DND-41 (cell line): ENCODE results near the gene RFC5.

Experiments used
- ATAC-seq: fragments of 200-7000 bp; cut with Tn5 transposase; 3 replicates; pipeline ENCODE4 v1.9.1; 2021; ENCODE audit warnings: low read depth; ENCODE audit not compliant: insufficient read depth
- DNase-seq: peaks from one replicate; pipeline ENCODE4 v3.0.0-alpha.2; 2020
- H2AFZ ChIP-seq: 2 replicates; pipeline ENCODE4 v1.6.0; 2012; ENCODE audit warnings: low read depth, low read length
- H3K27ac ChIP-seq: 2 replicates; pipeline ENCODE4 v1.5.1; 2012; ENCODE audit warnings: low read length, inconsistent platforms
- H3K27me3 ChIP-seq: fragments of 200-600 bp; sonication (generic); 2 replicates; pipeline ENCODE4 v1.6.0; 2012; ENCODE audit warnings: low read length, mild to moderate bottlenecking, inconsistent platforms; ENCODE audit not compliant: insufficient read depth, poor library complexity
- H3K36me3 ChIP-seq: 2 replicates; pipeline ENCODE4 v1.5.1; 2012; ENCODE audit warnings: low read length, inconsistent platforms; ENCODE audit not compliant: insufficient read depth
- H3K4me1 ChIP-seq: 2 replicates; pipeline ENCODE4 v1.5.1; 2012; ENCODE audit warnings: mild to moderate bottlenecking, low read length; ENCODE audit not compliant: insufficient read depth
- H3K4me2 ChIP-seq: 2 replicates; pipeline ENCODE4 v1.6.0; 2012; ENCODE audit warnings: mild to moderate bottlenecking, moderate library complexity, low read length, inconsistent platforms; ENCODE audit not compliant: insufficient read depth
- H3K4me3 ChIP-seq, 2 experiments: fragments of 200-600 bp in 1 of 2; shearing (Covaris generic) in 1 of 2; 2 replicates each; pipeline ENCODE4 v1.5.1; 2012 to 2016; ENCODE audit warnings: inconsistent platforms in 2 of 2, low read length in 2 of 2, mild to moderate bottlenecking in 2 of 2, low read depth in 1 of 2, moderate library complexity in 1 of 2
- H3K79me2 ChIP-seq: 2 replicates; pipeline ENCODE4 v1.6.0; 2012; ENCODE audit warnings: low read length, inconsistent platforms; ENCODE audit not compliant: insufficient read depth
- H3K9ac ChIP-seq: 2 replicates; pipeline ENCODE4 v1.6.0; 2012; ENCODE audit warnings: low read depth, mild to moderate bottlenecking, inconsistent platforms, low read length, moderate library complexity
- H3K9me3 ChIP-seq: 2 replicates; pipeline ENCODE4 v1.5.1; 2012; ENCODE audit warnings: low read length, moderate library complexity, mild to moderate bottlenecking, inconsistent platforms; ENCODE audit not compliant: insufficient read depth, severe bottlenecking
- H4K20me1 ChIP-seq: 2 replicates; pipeline ENCODE4 v1.6.0; 2012; ENCODE audit warnings: low read length; ENCODE audit not compliant: insufficient read depth
- EZH2 ChIP-seq: IDR thresholded peaks from 3 replicates; pipeline ENCODE4 v1.6.1; 2012; ENCODE audit warnings: borderline replicate concordance, low read depth, mild to moderate bottlenecking, moderate library complexity, low read length, inconsistent platforms; ENCODE audit not compliant: severe bottlenecking
- TF ChIP-seq, protein P1 (sequence below): IDR thresholded peaks from 2 replicates; pipeline ENCODE4 v1.5.1; 2012; ENCODE audit warnings: borderline replicate concordance, low read length, moderate library complexity, mild to moderate bottlenecking; ENCODE audit not compliant: poor library complexity, severe bottlenecking; ENCODE audit errors: extremely low read depth

RFC5 gene

DNA sequence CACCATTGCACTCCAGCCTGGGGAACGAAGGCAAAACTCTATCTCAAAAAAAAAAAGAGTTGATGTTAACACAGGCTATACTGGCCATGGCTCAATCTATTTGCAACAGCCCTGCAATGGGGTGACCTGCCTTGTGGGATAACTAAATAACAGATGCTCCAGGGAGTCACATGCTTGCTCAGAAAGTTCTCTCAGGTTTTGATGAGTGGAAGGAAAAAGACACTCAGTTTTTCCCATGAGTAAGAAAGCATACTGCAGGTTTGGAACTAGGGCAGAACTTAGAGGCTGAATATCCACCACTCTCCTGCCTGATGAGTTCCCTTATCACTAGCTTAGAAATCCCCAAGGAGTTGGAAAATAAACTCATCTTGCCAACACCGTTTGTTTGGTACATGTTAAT lies 27.6 kb downstream of the RFC5 start:
- no peak overlapping the region for H2AFZ ChIP-seq
- H3K9ac ChIP-seq: no peak overlapping the region
- H3K27me3 ChIP-seq: no peaks in the 10 kb centered on the region
- no peak for DNase-seq
- H3K4me1 ChIP-seq: no peaks in the 10 kb centered on the region
- no peaks in the 10 kb centered on the region for H4K20me1 ChIP-seq
- no peaks in the 10 kb centered on the region for H3K79me2 ChIP-seq
- no peak for ATAC-seq
- H3K4me2 ChIP-seq: no peak overlapping the region
- H3K27ac ChIP-seq: no peak overlapping the region
- TF ChIP-seq EZH2: no peak
- TF ChIP-seq, protein P1, sequence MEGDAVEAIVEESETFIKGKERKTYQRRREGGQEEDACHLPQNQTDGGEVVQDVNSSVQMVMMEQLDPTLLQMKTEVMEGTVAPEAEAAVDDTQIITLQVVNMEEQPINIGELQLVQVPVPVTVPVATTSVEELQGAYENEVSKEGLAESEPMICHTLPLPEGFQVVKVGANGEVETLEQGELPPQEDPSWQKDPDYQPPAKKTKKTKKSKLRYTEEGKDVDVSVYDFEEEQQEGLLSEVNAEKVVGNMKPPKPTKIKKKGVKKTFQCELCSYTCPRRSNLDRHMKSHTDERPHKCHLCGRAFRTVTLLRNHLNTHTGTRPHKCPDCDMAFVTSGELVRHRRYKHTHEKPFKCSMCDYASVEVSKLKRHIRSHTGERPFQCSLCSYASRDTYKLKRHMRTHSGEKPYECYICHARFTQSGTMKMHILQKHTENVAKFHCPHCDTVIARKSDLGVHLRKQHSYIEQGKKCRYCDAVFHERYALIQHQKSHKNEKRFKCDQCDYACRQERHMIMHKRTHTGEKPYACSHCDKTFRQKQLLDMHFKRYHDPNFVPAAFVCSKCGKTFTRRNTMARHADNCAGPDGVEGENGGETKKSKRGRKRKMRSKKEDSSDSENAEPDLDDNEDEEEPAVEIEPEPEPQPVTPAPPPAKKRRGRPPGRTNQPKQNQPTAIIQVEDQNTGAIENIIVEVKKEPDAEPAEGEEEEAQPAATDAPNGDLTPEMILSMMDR: no peak
- no peaks in the 10 kb centered on the region for H3K9me3 ChIP-seq
- H3K4me3 ChIP-seq: no peak overlapping the region
- H3K36me3 ChIP-seq: peaks cover 40% of the 10 kb centered on the region

DNA sequence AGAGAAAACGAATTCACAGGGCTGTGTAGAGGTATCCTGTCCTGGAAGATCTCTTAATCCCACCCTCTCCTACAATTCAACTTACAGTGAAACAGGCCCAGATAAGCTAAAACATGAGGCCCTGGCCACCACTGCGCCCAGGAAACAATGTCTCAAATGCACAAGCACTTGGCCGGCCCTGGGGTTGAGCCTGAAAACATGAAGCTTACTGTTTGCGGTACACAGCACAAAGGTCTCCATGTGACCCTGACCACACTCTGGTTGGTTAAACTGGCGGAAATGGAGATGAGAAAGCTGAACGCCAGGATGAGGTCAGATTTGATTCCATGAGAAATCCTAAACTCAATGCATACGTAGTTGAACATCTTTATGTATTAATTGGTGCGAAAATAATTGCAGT lies 28.1 kb downstream of the RFC5 start:
- ATAC-seq (no peak), DNase-seq (no peak)
- no peaks in the 10 kb centered on the region for H3K4me1 ChIP-seq
- no peaks in the 10 kb centered on the region for H4K20me1 ChIP-seq
- H3K9me3 ChIP-seq: no peaks in the 10 kb centered on the region
- H3K36me3 ChIP-seq: peaks cover 37% of the 10 kb centered on the region
- TF ChIP-seq, protein P1: no peak
- TF ChIP-seq EZH2: no peak
- no peak overlapping the region for H2AFZ ChIP-seq
- no peaks in the 10 kb centered on the region for H3K27me3 ChIP-seq
- no peak overlapping the region for H3K4me3 ChIP-seq
- H3K79me2 ChIP-seq: no peaks in the 10 kb centered on the region
- H3K4me2 ChIP-seq: no peak overlapping the region
- H3K27ac ChIP-seq: no peak overlapping the region
- no peak overlapping the region for H3K9ac ChIP-seq

DNA sequence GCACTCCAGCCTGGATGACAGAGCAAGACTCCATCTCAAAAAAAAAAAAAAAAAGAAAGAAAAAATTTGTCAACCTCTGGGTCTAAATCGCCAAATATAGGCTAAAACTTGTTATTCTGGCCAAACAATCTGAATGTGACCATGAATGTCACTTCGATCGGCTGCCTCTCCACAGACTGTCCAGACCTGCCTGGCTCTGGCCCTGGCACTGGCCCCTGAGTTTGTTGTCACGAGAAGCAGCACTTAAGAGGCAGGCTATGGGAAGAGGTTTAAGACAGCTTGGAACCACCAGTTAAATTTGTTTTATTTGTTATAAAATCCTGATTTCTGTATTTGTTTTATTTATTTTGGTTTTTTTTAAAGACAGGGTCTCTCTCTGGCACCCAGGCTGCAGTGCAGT lies 29.9 kb downstream of the RFC5 start:
- H3K27ac ChIP-seq: no peak overlapping the region
- H3K4me1 ChIP-seq: no peaks in the 10 kb centered on the region
- H3K4me3 ChIP-seq: no peak overlapping the region
- ATAC-seq: no peak
- no peak overlapping the region for H3K4me2 ChIP-seq
- no peaks in the 10 kb centered on the region for H3K9me3 ChIP-seq
- H3K79me2 ChIP-seq: no peaks in the 10 kb centered on the region
- TF ChIP-seq, protein P1: no peak
- TF ChIP-seq EZH2: no peak
- H4K20me1 ChIP-seq: no peaks in the 10 kb centered on the region
- no peak overlapping the region for H2AFZ ChIP-seq
- DNase-seq: no peak
- H3K27me3 ChIP-seq: no peaks in the 10 kb centered on the region
- peaks cover 29% of the 10 kb centered on the region for H3K36me3 ChIP-seq
- no peak overlapping the region for H3K9ac ChIP-seq

DNA sequence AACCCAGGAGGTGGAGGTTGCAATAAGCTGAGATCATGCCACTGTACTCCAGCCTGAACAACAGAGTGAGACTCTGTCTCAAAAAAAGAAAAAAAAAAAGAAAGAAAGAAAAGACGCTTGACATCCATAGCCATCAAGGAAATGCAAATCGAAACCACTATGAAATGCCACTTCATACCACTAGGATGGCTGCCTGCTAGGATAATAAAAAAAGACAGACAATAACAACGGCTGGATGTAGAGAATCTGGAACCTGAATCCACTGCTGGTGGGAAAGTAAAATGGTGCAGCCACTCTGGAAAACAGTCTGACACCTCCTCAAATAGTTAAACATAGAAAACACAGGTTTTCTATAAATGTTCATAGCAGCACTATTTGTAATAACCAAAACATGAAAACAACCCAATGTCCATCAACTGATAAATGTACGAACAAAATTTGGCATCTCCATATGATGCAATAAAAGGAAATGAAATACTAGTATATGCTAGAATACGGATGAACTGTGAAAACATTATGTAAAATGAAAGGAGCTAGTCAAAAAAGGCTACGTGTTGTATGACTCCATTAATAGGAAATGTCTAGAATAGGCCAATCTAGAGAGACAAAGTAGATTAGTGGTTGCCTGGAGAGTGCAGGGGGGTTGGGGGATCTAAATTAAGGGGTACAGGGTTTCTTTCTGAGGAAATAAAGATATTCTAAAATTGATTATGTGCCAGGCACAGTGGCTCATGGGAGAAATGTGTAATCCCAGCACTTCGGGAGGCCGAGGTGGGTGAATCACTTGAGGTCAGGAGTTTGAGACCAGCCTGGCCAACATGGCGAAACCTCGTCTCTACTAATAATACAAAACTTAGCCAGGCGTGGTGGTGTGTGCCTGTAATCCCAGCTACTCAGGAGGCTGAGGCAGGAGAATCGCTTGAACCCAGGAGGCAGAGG lies 34.7 kb downstream of the RFC5 start:
- Histone ChIP-seq H4K20me1 (no peaks in the 10 kb centered on the region), H3K36me3 (peaks cover 16% of the 10 kb centered on the region), H3K9ac (no peak overlapping the region), H3K27ac (no peak overlapping the region), H3K4me2 (no peak overlapping the region), H3K79me2 (no peaks in the 10 kb centered on the region), H3K4me3 (no peak overlapping the region), H3K4me1 (peaks cover 3% of the 10 kb centered on the region; the same call in 1 of the 2 replicates), H3K27me3 (no peaks in the 10 kb centered on the region), H3K9me3 (no peaks in the 10 kb centered on the region), H2AFZ (no peak overlapping the region)
- TF ChIP-seq, protein P1: no peak
- no peak for TF ChIP-seq EZH2
- DNase-seq (no peak), ATAC-seq (no peak)
